Measurements from ENCODE around the gene ACTR3.
"Not testable (repeated sequence)": the region's sequence is repeated elsewhere in the genome, so short reads cannot be mapped to it uniquely, and the experiment has no call there.

The ACTR3 gene

GRCh38 chr2:113889471-113890252, at the start of gene ACTR3:
Gene ACTR3 (plus strand): TSS chr2:113890089. CDS start chr2:113890280, 191 bp downstream.
- peak within 1 kb of the TSS; percentile 88 for H3K4me3 ChIP-seq (ENCODE audit: low read depth, low read length)
- peak; percentile 97 for DNase-seq (ENCODE audit: low read depth)
- no peak for TF ChIP-seq CTCF (IDR thresholded peaks at IDR 0.05; ENCODE audit: low read depth, low read length, missing control alignments)
- in situ Hi-C loops (cut with HindIII; ENCODE audit: low sequenced_read_pairs): no loop called here

- no peak for TF ChIP-seq CTCF (IDR thresholded peaks at IDR 0.05; ENCODE audit: low read depth, low read length, missing control alignments)
- in situ Hi-C loops (cut with HindIII; ENCODE audit: low sequenced_read_pairs): no loop called here
- no peak overlapping the region for H3K4me3 ChIP-seq (ENCODE audit: low read depth, low read length)
- no peak for DNase-seq (ENCODE audit: low read depth)
Observed at GRCh38 chr2:113840518-113840917, 49.4 kb upstream of the ACTR3 start.

- TF ChIP-seq CTCF (IDR thresholded peaks at IDR 0.05; ENCODE audit: low read depth, low read length, missing control alignments): no peak
- in situ Hi-C loops (cut with HindIII; ENCODE audit: low sequenced_read_pairs): no loop called here
- DNase-seq (ENCODE audit: low read depth): no peak
- no peak overlapping the region for H3K4me3 ChIP-seq (ENCODE audit: low read depth, low read length)
Observed at GRCh38 chr2:113842919-113843736, 46.8 kb upstream of the ACTR3 start.

GRCh38 chr2:113843737-113844050, 46.2 kb upstream of the ACTR3 start:
- DNase-seq (ENCODE audit: low read depth); H3K4me3 ChIP-seq (ENCODE audit: low read depth, low read length); in situ Hi-C loops (cut with HindIII; ENCODE audit: low sequenced_read_pairs): not testable (repeated sequence)

- TF ChIP-seq CTCF (IDR thresholded peaks at IDR 0.05; ENCODE audit: low read depth, low read length, missing control alignments): no peak
- DNase-seq (ENCODE audit: low read depth): no peak
- no peak overlapping the region for H3K4me3 ChIP-seq (ENCODE audit: low read depth, low read length)
- in situ Hi-C loops (cut with HindIII; ENCODE audit: low sequenced_read_pairs): no loop called here
Observed at GRCh38 chr2:113845261-113845660, 44.6 kb upstream of the ACTR3 start.

GRCh38 chr2:113845796-113846195, 44.1 kb upstream of the ACTR3 start:
- in situ Hi-C loops (cut with HindIII; ENCODE audit: low sequenced_read_pairs); DNase-seq (ENCODE audit: low read depth); H3K4me3 ChIP-seq (ENCODE audit: low read depth, low read length): not testable (repeated sequence)

- no peak for DNase-seq (ENCODE audit: low read depth)
- no peak overlapping the region for H3K4me3 ChIP-seq (ENCODE audit: low read depth, low read length)
- in situ Hi-C loops (cut with HindIII; ENCODE audit: low sequenced_read_pairs): no loop called here
- TF ChIP-seq CTCF (IDR thresholded peaks at IDR 0.05; ENCODE audit: low read depth, low read length, missing control alignments): no peak
Observed at GRCh38 chr2:113846429-113846828, 43.5 kb upstream of the ACTR3 start.

All from astrocyte of the cerebellum (primary cell).